ENCODE measurements around the gene CCDC106.

The CCDC106 gene

GRCh38 chr19:55668603-55669348, 20.8 kb downstream of the CCDC106 start:
- no peak for DNase-seq (ENCODE audit: low read depth)
- TF ChIP-seq, protein P1, sequence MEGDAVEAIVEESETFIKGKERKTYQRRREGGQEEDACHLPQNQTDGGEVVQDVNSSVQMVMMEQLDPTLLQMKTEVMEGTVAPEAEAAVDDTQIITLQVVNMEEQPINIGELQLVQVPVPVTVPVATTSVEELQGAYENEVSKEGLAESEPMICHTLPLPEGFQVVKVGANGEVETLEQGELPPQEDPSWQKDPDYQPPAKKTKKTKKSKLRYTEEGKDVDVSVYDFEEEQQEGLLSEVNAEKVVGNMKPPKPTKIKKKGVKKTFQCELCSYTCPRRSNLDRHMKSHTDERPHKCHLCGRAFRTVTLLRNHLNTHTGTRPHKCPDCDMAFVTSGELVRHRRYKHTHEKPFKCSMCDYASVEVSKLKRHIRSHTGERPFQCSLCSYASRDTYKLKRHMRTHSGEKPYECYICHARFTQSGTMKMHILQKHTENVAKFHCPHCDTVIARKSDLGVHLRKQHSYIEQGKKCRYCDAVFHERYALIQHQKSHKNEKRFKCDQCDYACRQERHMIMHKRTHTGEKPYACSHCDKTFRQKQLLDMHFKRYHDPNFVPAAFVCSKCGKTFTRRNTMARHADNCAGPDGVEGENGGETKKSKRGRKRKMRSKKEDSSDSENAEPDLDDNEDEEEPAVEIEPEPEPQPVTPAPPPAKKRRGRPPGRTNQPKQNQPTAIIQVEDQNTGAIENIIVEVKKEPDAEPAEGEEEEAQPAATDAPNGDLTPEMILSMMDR (IDR thresholded peaks at IDR 0.05; ENCODE audit: low read depth, low read length, missing control alignments): no peak

GRCh38 chr19:55669418-55670279, 21.6 kb downstream of the CCDC106 start:
- TF ChIP-seq, protein P1 (IDR thresholded peaks at IDR 0.05; ENCODE audit: low read depth, low read length, missing control alignments): no peak
- no peak overlapping the region for H3K4me3 ChIP-seq (ENCODE audit: low read depth, low read length)
- no peak for DNase-seq (ENCODE audit: low read depth)

More at GRCh38 chr19:55668603-55669348, 20.8 kb downstream of the CCDC106 start:
- no peak overlapping the region for H3K4me3 ChIP-seq (ENCODE audit: low read depth, low read length)

DNA sequence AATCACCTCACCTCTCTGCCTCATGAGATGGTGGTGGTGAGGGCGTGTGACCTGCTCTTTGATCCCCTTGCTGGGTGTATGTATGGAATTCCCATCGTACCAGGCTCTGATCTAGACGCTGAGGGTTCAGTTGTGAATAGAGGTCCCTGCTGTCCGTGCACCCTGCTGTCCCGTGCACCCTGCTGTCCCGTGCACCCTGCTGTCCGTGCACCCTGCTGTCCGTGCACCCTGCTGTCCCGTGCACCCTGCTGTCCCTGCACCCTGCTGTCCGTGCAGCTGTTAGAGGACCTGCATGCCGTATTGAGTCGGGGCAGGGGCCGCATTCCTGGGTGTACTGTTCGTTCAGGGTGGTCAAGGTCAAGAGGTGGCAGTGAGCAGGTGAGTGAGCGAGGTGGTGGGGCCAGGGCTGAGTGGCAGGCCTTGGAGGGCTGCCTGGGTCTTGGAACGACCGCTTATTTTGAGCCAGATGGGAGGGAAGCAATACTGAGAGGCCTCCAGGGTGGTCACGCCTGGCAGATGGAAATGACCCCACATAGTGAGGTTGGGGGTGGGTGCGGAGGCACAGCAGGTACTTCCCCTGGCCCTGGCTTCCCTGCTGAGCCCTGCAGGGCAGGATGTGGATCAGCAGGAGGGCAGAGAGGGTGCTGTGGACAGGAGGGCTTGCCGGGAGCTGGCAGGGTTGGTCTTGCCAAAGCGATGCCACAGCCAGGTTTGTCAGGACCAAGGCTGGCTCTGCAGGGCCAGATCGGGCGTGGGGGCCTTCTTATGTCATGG, 22.5 kb downstream of the CCDC106 start:
- no peak overlapping the region for H3K4me3 ChIP-seq (ENCODE audit: low read depth, low read length)
- DNase-seq (ENCODE audit: low read depth): no peak
- TF ChIP-seq, protein P1 (IDR thresholded peaks at IDR 0.05; ENCODE audit: low read depth, low read length, missing control alignments): no peak

DNA sequence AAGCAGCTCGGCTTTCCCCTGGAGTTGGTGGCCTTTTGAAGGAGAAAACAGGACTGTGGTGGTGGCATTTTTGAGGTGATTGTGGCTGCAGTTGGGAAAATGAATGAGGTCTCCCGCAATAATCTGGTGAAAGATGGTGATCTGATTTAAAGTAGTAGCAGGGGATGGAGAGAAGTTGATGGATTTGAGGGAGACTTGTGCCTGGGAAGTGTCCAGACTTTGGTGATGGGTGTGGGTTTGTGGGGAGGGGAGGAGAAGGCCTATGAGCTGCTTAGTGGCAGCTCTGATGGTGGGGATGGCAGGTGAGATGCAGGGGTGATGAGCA, 23.0 kb downstream of the CCDC106 start:
- no peak for DNase-seq (ENCODE audit: low read depth)
- H3K4me3 ChIP-seq (ENCODE audit: low read depth, low read length): no peak overlapping the region
- TF ChIP-seq, protein P1 (IDR thresholded peaks at IDR 0.05; ENCODE audit: low read depth, low read length, missing control alignments): no peak

DNA sequence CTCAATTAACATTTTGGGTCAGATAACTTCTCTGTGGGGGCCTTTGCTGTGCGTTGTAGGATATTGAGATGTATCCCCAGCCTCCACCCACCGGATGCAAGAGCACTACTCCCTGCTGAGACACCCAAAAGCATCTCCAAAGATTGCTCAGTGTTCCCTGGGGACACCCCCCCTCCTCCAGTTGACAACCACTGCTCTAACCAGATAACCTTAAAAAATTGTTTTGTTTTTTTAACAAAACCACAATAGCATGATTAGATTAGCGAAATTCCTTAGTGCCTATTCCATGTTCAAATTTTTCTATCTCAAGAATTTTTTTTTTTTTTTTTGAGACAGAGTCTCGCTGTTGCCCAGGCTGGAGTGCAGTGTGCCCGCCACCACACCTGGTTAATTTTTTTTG, 24.4 kb downstream of the CCDC106 start:
- TF ChIP-seq, protein P1 (IDR thresholded peaks at IDR 0.05; ENCODE audit: low read depth, low read length, missing control alignments): no peak
- DNase-seq (ENCODE audit: low read depth): no peak
- H3K4me3 ChIP-seq (ENCODE audit: low read depth, low read length): no peak overlapping the region

- no peak overlapping the region for H3K4me3 ChIP-seq (ENCODE audit: low read depth, low read length)
- TF ChIP-seq, protein P1 (IDR thresholded peaks at IDR 0.05; ENCODE audit: low read depth, low read length, missing control alignments): no peak
- DNase-seq (ENCODE audit: low read depth): no peak
Observed at GRCh38 chr19:55673465-55673864, 25.5 kb downstream of the CCDC106 start.
